ENCODE results near the gene ZNF514.

DNA sequence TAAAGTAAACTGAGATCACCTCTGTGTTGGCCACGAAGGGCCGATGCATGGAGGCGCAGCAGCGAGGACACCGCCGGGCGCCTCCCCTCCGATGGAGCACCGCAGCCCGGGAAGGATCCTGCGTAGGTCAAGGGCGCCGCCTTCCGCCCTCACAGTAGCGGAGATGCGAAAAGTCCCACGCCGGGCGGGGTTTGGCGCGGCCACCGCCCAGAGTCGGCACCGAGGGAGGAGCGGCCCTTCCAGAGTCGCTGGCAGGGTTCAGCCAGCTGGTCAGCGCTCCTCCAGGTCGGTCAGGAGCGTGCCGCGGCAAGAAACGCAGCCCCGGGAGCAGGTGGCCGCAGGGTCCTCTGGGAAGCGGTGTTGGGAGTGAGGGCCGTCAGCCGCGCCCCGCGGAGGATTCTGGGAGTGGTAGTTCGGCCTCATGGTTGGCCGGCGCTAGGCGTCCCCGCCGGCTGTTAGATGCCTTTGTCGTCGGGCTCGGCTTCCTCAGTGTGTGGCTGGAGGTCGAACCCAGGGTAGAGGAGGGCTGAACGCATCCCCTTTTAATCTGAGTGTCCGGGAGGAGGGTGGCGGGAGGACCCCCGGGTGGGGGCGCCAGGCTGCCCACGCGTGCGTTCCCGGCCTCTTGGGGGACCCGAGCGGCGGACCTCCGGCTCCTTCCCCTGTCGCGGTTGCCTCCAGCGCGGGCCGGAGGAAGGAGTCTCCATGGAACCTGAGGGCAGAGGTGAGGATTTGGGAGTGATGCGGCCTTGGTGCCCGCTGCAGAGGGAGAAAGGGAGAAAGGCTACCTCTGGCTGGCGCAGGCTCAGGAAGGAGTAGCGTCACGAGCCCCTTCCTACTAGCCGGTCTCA, 47.7 kb upstream of the ZNF514 start, which contains the start of gene ZNF892:
- TF ChIP-seq GATA3 (IDR thresholded peaks at IDR 0.05; ENCODE audit: low read depth, low read length) (no peak), GATA2 (IDR thresholded peaks at IDR 0.05; ENCODE audit: low read depth, low read length) (no peak)
